ENCODE data around the gene LYPD3.

Gene LYPD3

DNA sequence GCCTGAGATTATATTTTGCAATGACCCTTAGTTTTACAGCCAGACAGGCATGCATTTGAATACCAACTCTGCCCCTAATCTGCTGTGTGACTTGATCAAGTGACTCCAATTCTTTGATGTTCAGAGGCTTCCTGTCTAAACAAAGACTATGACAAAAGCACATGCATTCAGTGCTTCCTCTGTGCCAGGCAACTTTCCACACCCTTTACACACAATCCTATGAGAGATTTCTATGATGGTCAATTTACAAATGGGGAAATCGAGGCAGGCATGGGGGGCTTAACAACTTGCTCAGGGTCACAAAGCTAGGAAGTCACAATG, 3.7 kb upstream of the LYPD3 start:
- no peak for DNase-seq (ENCODE audit: low read depth)
- TF ChIP-seq, protein P1, sequence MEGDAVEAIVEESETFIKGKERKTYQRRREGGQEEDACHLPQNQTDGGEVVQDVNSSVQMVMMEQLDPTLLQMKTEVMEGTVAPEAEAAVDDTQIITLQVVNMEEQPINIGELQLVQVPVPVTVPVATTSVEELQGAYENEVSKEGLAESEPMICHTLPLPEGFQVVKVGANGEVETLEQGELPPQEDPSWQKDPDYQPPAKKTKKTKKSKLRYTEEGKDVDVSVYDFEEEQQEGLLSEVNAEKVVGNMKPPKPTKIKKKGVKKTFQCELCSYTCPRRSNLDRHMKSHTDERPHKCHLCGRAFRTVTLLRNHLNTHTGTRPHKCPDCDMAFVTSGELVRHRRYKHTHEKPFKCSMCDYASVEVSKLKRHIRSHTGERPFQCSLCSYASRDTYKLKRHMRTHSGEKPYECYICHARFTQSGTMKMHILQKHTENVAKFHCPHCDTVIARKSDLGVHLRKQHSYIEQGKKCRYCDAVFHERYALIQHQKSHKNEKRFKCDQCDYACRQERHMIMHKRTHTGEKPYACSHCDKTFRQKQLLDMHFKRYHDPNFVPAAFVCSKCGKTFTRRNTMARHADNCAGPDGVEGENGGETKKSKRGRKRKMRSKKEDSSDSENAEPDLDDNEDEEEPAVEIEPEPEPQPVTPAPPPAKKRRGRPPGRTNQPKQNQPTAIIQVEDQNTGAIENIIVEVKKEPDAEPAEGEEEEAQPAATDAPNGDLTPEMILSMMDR (IDR thresholded peaks at IDR 0.05; ENCODE audit: insufficient read depth, low read depth, low read length, missing control alignments): no peak

DNA sequence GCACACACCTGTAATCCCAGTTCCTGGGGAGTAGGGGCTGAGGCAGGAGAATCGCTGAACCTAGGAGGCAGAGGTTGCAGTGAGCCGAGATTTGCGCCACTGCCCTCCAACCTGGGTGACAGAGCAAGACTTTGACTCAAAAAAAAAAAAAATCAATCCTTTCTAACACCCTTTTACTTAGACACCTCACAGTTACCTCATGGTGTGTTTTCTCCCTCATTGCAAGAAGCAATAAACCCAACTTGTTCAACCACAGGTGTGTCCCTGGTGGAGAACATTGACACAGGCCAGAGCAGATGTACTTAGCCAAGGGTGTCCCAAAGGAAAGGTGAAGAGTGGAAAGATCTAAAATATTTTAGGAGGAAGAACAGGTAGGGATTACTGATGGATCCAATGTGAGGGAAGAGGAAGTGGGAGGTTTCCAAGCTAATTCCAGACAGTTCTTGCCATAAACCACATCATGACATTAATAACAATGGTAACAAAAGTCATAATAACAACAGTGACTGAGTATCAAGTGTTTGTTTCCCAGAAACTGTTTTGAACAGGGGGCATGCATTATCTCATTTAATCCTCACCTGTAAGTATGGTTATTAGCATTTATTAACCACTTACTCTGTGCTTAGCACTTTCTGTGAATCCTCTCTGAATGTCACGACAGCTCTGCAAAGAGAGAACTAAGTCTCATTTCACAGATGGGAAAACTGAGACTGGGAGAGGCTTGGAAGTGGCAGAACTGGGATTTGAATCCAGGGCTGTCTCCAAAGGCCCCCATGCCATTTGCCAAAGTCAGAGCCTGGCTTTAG, 3.1 kb upstream of the LYPD3 start:
- TF ChIP-seq, protein P1 (IDR thresholded peaks at IDR 0.05; ENCODE audit: insufficient read depth, low read depth, low read length, missing control alignments): no peak
- DNase-seq (ENCODE audit: low read depth): no peak
- H3K4me3 ChIP-seq (ENCODE audit: low read depth, low read length): no peak overlapping the region

More for the DNA sequence above, 3.7 kb upstream of the LYPD3 start:
- no peak overlapping the region for H3K4me3 ChIP-seq (ENCODE audit: low read depth, low read length)

DNA sequence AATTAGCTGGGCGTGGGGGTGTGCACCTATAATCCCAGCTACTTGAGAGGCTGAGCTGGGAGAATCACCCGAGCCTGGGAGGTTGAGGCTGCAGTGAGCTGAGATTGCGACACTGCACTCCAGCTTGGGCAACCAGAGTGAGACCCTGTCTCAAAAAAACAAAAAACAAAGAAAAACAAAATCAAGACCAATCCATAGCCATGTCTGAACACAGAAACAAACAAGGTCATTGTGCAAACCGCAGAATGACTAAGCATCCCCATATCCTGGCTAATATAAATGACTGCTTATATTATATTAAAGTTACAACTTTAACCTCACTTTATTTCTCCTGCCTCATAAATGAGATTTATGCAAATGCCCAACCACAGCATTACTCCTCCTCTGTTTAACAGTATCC, 2.3 kb upstream of the LYPD3 start:
- DNase-seq (ENCODE audit: low read depth): no peak
- no peak overlapping the region for H3K4me3 ChIP-seq (ENCODE audit: low read depth, low read length)
- TF ChIP-seq, protein P1 (IDR thresholded peaks at IDR 0.05; ENCODE audit: insufficient read depth, low read depth, low read length, missing control alignments): no peak

DNA sequence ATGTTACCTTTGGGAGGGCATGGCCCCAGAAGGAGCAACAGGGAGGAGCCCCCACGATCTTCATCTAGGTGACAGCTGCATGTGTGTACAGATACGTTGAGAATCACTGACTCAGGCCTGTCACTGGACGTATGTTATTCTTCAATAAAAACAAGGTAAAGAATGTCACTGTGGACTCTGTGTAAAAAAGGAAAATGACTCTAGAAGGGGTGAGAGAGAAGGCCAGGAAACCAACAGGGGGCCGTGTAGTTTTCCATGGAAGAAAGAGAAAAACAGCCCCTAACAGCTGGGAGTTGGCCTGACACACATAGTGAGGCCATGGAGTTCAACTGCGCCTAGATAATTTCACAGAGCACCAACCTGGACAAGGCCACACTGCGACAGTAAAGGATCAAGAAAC, 1.9 kb upstream of the LYPD3 start:
- no peak overlapping the region for H3K4me3 ChIP-seq (ENCODE audit: low read depth, low read length)
- no peak for DNase-seq (ENCODE audit: low read depth)
- TF ChIP-seq, protein P1 (IDR thresholded peaks at IDR 0.05; ENCODE audit: insufficient read depth, low read depth, low read length, missing control alignments): no peak

DNA sequence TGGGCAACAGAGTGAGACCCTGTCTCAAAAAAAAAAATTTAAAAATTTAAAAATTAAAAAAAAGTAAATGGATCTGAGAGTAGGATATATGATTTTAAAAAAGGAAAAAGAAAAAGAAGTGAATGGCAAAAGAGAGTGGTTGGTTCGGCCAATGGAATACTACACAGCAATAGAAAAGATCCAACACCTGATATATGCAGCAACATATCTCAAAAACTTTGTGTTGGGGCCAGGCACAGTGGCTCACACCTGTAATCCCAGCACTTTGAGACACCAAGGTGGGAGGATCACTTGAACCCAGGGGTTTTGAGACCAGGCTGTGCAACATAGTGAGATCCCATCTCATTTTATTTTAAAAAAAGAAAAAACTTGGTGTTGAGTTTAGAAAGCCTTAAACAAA, 1.4 kb upstream of the LYPD3 start:
- TF ChIP-seq, protein P1 (IDR thresholded peaks at IDR 0.05; ENCODE audit: insufficient read depth, low read depth, low read length, missing control alignments): no peak
- DNase-seq (ENCODE audit: low read depth): no peak
- H3K4me3 ChIP-seq (ENCODE audit: low read depth, low read length): no peak overlapping the region

DNA sequence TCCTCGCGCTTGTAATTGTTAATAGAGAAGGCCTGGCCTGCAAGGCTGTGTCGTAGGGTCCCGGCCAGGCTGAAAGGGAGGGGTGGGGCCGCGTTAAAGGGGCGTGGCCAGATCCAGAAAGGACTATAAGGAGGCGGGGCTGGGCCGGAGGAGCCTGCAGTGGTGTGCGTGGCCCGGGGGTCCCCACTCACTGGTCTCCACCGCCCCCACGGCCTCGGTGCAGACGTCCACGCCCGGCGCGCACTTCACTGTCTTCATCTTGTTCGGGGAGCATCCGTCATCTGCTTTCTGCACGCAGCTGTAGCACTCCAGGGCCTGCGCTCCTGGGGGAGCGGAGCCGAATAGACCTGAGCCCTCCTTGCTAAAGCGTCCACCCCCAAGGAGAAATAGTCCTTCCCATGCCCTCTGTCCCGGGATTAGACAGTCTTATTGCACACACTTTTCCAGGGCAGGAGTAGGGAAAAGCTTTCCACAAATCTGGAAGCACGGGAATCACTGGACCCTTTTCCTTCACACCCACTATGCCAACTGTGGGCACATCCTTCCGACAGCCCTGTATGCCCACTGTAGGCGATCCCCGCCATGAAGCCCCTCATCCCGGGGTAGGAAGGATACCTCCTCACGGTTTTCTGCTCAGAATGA, 1.2 kb downstream of the LYPD3 start:
- TF ChIP-seq, protein P1 (IDR thresholded peaks at IDR 0.05; ENCODE audit: insufficient read depth, low read depth, low read length, missing control alignments): no peak
- H3K4me3 ChIP-seq (ENCODE audit: low read depth, low read length): peak overlapping the region; percentile 73
- DNase-seq (ENCODE audit: low read depth): no peak

All from GM12865 (cell line).